GM10266 (cell line): ENCODE measurements around the gene EVL.

Experiments used
- DNase-seq: peaks from one replicate; pipeline ENCODE4 v3.0.0; 2012; ENCODE audit errors: extremely low spot score
- CTCF ChIP-seq: IDR thresholded peaks from 2 replicates; pipeline ENCODE4 v1.5.1; 2012; ENCODE audit warnings: mild to moderate bottlenecking, low read depth; ENCODE audit not compliant: control insufficient read depth, insufficient read depth; ENCODE audit errors: missing control alignments

Gene EVL

DNA sequence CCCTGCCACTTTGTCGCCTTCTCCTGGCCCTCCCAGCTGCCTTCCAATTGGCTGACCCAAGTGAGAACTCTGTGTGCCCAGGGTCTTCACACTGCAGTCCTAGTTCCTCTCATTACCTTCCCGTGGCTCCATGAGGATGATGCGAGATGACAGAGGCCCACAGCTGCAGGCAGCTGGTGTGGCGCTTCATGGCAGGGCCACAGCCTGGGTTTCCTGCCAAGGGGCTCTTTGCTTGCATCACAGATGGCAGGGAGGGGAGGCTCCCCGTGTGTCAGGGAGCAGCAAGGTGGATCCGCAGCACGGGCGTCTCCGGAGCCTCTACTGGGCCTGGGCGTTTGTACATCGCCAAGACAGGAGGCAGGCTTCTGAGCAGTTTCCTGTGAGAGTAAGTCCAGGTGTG lies 65.3 kb downstream of the EVL start:
- DNase-seq = no peak
- TF ChIP-seq CTCF = no peak

GRCh38 chr14:100131181-100131580 lies 66.0 kb downstream of the EVL start:
- no peak for DNase-seq
- no peak for TF ChIP-seq CTCF

GRCh38 chr14:100132161-100132902 lies 67.1 kb downstream of the EVL start:
- no peak for DNase-seq
- TF ChIP-seq CTCF = no peak

- DNase-seq = no peak
- no peak for TF ChIP-seq CTCF
Measured at GRCh38 chr14:100132903-100133510, 67.8 kb downstream of the EVL start.

GRCh38 chr14:100134586-100134985 lies 69.4 kb downstream of the EVL start:
- TF ChIP-seq CTCF = no peak
- DNase-seq = no peak

DNA sequence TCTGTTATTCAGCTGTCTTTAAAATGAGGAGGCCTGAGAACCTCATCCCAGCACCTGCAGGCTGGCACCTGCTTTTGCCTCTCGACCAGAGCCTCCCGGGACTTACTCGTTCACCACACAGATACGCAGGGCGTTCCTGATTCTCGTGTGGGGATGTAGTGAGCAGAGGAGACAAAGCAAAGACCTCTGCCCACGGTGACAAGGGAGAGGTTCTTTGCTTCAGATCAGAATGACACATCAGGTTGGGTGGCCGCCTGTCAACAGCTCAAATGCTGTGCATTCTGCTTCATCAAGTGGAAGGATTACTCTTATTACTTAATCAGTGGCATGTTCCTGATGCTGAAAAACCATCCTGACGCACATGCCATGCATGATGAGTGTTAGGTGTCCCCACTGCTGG lies 69.9 kb downstream of the EVL start:
- no peak for DNase-seq
- TF ChIP-seq CTCF = no peak

- TF ChIP-seq CTCF = no peak
- DNase-seq = no peak
Measured at GRCh38 chr14:100135784-100136183, 70.6 kb downstream of the EVL start.
